ENCODE results near the gene INSM2.

GRCh38 chr14:35543006-35543405 is 9.0 kb downstream of the INSM2 start:
- TF ChIP-seq EP300 (IDR thresholded peaks at IDR 0.05; ENCODE audit: borderline replicate concordance) = no peak
- TF ChIP-seq TEAD4 (IDR thresholded peaks at IDR 0.05) = no peak

Measured in Ishikawa (cell line).